OCI-LY7 (cell line): ENCODE results near the gene CDH23. TPM values are rescaled to one million over a fixed set of nuclear protein-coding genes. Genes with fewer than 3 reads are reported as not detected.

ENCODE experiments used
- BruUV-seq: library from RNA; stranded (reverse); fragments of 400-500 nt; replicated peaks from 2 replicates; lab custom pipeline; 2021; lab: Mats Ljungman, UMichigan
- CTCF ChIA-PET: fragments of 300-600 bp; sonication (Branson Sonifier 250); formaldehyde crosslinking; loops from one replicate; lab custom pipeline; 2022; ENCODE audit warnings: antibody characterized with exemption; ENCODE audit not compliant: unreplicated experiment; lab: Charles Lee
- POLR2A ChIA-PET: fragments of 300-600 bp; sonication (Branson Sonifier 250); formaldehyde crosslinking; loops from one replicate; lab custom pipeline; 2022; ENCODE audit warnings: antibody characterized with exemption; lab: Charles Lee
- DNase-seq: peaks from one replicate; pipeline ENCODE4 v3.0.0-alpha.2; 2015; ENCODE audit warnings: low spot score
- H2AFZ ChIP-seq: fragments of 200-600 bp; sonication (generic), shearing (Covaris generic); 2 replicates; pipeline ENCODE4 v1.6.1; 2014; ENCODE audit warnings: mild to moderate bottlenecking, antibody characterized with exemption, low read length, moderate library complexity
- H3K27ac ChIP-seq: fragments of 200-600 bp; sonication (generic); 2 replicates; pipeline ENCODE4 v1.5.1; 2014; ENCODE audit warnings: mixed run types, low read depth, mild to moderate bottlenecking, moderate library complexity, low read length, inconsistent platforms; ENCODE audit not compliant: poor library complexity, severe bottlenecking
- H3K36me3 ChIP-seq: fragments of 200-600 bp; sonication (generic); 2 replicates; pipeline ENCODE4 v1.6.1; 2014; ENCODE audit warnings: mild to moderate bottlenecking, antibody characterized with exemption, low read length, moderate library complexity, mixed read lengths; ENCODE audit not compliant: insufficient read depth
- H3K4me1 ChIP-seq: fragments of 200-600 bp; sonication (generic); 2 replicates; pipeline ENCODE4 v1.5.1; 2014; ENCODE audit warnings: mild to moderate bottlenecking, low read length; ENCODE audit not compliant: insufficient read depth, poor library complexity, severe bottlenecking
- H3K4me2 ChIP-seq: fragments of 200-600 bp; sonication (generic); 2 replicates; pipeline ENCODE4 v1.6.1; 2014; ENCODE audit warnings: mild to moderate bottlenecking, low read length
- H3K4me3 ChIP-seq: fragments of 200-600 bp; sonication (generic); 2 replicates; pipeline ENCODE4 v1.5.1; 2014; ENCODE audit warnings: mild to moderate bottlenecking, low read depth, low read length; ENCODE audit not compliant: poor library complexity, severe bottlenecking
- H3K79me2 ChIP-seq: fragments of 200-600 bp; sonication (generic); 2 replicates; pipeline ENCODE4 v1.6.1; 2016; ENCODE audit warnings: low read depth, mild to moderate bottlenecking, low read length, moderate library complexity, mixed read lengths; ENCODE audit not compliant: insufficient read depth
- H3K9me2 ChIP-seq: fragments of 200-600 bp; sonication (generic); 2 replicates; pipeline ENCODE4 v1.6.1; 2016; ENCODE audit warnings: mild to moderate bottlenecking, low read length, mixed read lengths; ENCODE audit not compliant: insufficient read depth
- H3K9me3 ChIP-seq: fragments of 200-600 bp; sonication (generic); 2 replicates; pipeline ENCODE4 v1.6.1; 2014; ENCODE audit warnings: mild to moderate bottlenecking, mixed run types, low read length, mixed read lengths
- H4K20me1 ChIP-seq: fragments of 200-600 bp; sonication (generic); 2 replicates; pipeline ENCODE4 v1.6.1; 2014; ENCODE audit warnings: mild to moderate bottlenecking, antibody characterized with exemption, low read length, moderate library complexity, mixed read lengths; ENCODE audit not compliant: insufficient read depth
- EZH2phosphoT487 ChIP-seq: fragments of 200-600 bp; sonication (generic); IDR thresholded peaks from 2 replicates; pipeline ENCODE4 v1.6.1; 2018; ENCODE audit warnings: low read depth, borderline replicate concordance, mild to moderate bottlenecking, mixed run types, antibody characterized with exemption, low read length, moderate library complexity, mixed read lengths
- intact Hi-C: fragments of 100-400 bp; cut with micrococcal nuclease; formaldehyde crosslinking; loops from one replicate; pipeline ENCODE4 v1.10.0; 2022; ENCODE audit not compliant: unreplicated experiment
- total RNA-seq, 2 experiments: library from RNA; depleted of rRNA in 1 of 2; stranded (reverse); fragments of >200 nt in 1 of 2; shearing (Covaris generic) in 1 of 2; gene quantifications; 2 replicates each; pipeline ENCODE4 v1.2.3, GENCODE V29; 2014 to 2022
- TF ChIP-seq, protein P1 (sequence below): fragments of 200-600 bp; sonication (generic); conservative IDR thresholded peaks from 2 replicates; pipeline ENCODE4 v1.5.1; 2014; ENCODE audit warnings: mild to moderate bottlenecking, antibody characterized with exemption, low read length, moderate library complexity, mixed read lengths

CDH23 gene
- total RNA-seq, 2 experiments from 2014 or later, result 0.92 to 9.9 TPM

DNA sequence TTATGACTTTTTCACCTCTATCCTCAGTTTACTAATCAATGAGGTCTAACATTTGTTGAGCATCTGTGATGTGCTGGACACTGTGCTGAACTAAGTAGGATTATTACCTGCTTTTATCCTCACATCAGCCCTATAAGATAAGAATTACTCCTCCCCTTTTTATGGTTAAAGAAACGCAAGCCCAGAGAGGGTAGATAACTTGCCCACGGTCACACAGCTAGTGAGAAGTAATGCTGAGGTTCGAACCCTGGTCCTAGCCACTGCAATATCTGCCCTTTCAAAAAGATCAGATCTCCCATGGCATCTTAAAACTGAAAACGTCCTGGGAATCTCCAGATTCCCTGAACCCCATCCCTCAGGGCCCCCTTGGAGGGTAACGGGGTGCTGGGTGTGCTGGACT lies 204.6 kb downstream of the CDH23 start:
- Histone ChIP-seq H3K9me2 (no peaks in the 10 kb centered on the region), H3K4me1 (no peaks in the 10 kb centered on the region), H3K4me2 (no peak overlapping the region), H3K4me3 (no peak overlapping the region), H3K36me3 (no peaks in the 10 kb centered on the region), H3K9me3 (no peaks in the 10 kb centered on the region), H3K27ac (no peak overlapping the region), H3K79me2 (no peaks in the 10 kb centered on the region), H2AFZ (no peak overlapping the region), H4K20me1 (no peaks in the 10 kb centered on the region)
- intact Hi-C loops, result no loop called here
- TF ChIP-seq EZH2phosphoT487, result no peak
- TF ChIP-seq, protein P1, sequence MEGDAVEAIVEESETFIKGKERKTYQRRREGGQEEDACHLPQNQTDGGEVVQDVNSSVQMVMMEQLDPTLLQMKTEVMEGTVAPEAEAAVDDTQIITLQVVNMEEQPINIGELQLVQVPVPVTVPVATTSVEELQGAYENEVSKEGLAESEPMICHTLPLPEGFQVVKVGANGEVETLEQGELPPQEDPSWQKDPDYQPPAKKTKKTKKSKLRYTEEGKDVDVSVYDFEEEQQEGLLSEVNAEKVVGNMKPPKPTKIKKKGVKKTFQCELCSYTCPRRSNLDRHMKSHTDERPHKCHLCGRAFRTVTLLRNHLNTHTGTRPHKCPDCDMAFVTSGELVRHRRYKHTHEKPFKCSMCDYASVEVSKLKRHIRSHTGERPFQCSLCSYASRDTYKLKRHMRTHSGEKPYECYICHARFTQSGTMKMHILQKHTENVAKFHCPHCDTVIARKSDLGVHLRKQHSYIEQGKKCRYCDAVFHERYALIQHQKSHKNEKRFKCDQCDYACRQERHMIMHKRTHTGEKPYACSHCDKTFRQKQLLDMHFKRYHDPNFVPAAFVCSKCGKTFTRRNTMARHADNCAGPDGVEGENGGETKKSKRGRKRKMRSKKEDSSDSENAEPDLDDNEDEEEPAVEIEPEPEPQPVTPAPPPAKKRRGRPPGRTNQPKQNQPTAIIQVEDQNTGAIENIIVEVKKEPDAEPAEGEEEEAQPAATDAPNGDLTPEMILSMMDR, result no peak
- ChIA-PET CTCF (no interaction called here), POLR2A (no interaction called here)
- no TSS peak for BruUV-seq
- no peak for DNase-seq

DNA sequence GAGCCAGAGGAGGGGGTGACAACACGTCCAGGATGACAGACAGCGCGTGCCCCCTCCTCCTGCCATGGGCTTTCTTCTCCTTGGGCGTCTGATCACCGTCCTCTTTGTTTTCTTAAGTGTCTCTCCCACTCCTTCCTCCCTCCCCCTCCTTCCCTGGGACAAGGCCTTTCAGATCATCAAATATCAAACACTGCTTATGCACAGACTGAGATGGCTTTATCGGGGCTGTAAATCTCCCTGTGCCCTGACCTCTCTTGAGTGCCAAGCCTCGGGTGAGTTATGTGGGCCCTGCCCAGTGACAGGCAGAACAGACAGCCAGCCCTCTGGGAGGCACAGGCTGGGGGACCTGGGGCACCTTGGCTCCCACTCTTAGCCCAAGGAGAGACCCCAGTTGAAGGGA lies 206.4 kb downstream of the CDH23 start:
- TF ChIP-seq, protein P1, result no peak
- no peak for TF ChIP-seq EZH2phosphoT487
- Histone ChIP-seq H3K4me1 (no peaks in the 10 kb centered on the region), H3K27ac (no peak overlapping the region), H3K79me2 (no peaks in the 10 kb centered on the region), H3K4me2 (no peak overlapping the region), H3K9me3 (no peaks in the 10 kb centered on the region), H2AFZ (no peak overlapping the region), H4K20me1 (no peaks in the 10 kb centered on the region), H3K36me3 (no peaks in the 10 kb centered on the region), H3K4me3 (no peak overlapping the region), H3K9me2 (no peaks in the 10 kb centered on the region)
- intact Hi-C loops, result no loop called here
- ChIA-PET POLR2A (no interaction called here), CTCF (no interaction called here)
- no peak for DNase-seq
- no TSS peak for BruUV-seq

DNA sequence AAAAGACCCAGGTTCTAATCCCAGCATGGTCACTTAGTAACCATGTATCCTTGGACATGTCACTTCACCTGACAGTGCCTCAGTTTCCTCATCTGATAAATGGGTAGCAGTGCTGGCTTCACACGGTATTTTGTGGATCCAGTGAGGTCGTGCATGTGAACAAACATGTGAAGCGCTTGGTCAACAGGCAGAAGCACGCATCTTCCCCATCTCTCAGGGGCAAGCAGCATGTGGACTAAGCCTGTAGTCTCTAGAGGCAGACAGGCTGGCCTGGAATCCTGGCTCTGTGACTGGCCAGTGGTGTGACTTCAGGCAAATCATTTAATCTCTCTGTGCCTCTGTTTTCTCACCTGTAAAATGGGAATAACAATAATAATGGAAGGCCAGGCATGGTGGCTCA lies 207.0 kb downstream of the CDH23 start:
- no TSS peak for BruUV-seq
- no peaks in the 10 kb centered on the region for H3K9me3 ChIP-seq
- no peaks in the 10 kb centered on the region for H4K20me1 ChIP-seq
- ChIA-PET POLR2A (no interaction called here), CTCF (no interaction called here)
- no peak overlapping the region for H3K4me3 ChIP-seq
- H3K27ac ChIP-seq, result no peak overlapping the region
- H3K4me1 ChIP-seq, result no peaks in the 10 kb centered on the region
- H3K4me2 ChIP-seq, result no peak overlapping the region
- no peaks in the 10 kb centered on the region for H3K36me3 ChIP-seq
- TF ChIP-seq, protein P1, result no peak
- TF ChIP-seq EZH2phosphoT487, result no peak
- H3K9me2 ChIP-seq, result no peaks in the 10 kb centered on the region
- no peaks in the 10 kb centered on the region for H3K79me2 ChIP-seq
- intact Hi-C loops, result no loop called here
- DNase-seq, result no peak
- H2AFZ ChIP-seq, result no peak overlapping the region
